Ovary (tissue), 9 donors: ENCODE results near the gene FAT1. TPM values are rescaled to one million over a fixed set of nuclear protein-coding genes. Genes with fewer than 3 reads are reported as not detected.

Source experiments
- DNase-seq, 5 donors: peaks; one replicate each; pipeline ENCODE4 v3.0.0-alpha.2; 2019 to 2020
- H3K27ac ChIP-seq, 2 donors: fragments of 200-600 bp; one replicate each; pipeline versions ENCODE4 v1.5.1 to v1.8.0; 2019 to 2022
- H3K27me3 ChIP-seq: fragments of 200-600 bp; one replicate; pipeline ENCODE4 v1.8.0; 2022
- H3K36me3 ChIP-seq: fragments of 200-600 bp; sonication (generic); one replicate; pipeline ENCODE4 v1.5.1; 2019
- H3K4me1 ChIP-seq: one replicate; pipeline ENCODE4 v1.8.1; 2013; ENCODE audit warnings: mild to moderate bottlenecking, moderate library complexity; ENCODE audit not compliant: insufficient read depth
- H3K4me3 ChIP-seq: fragments of 200-600 bp; sonication (generic); one replicate; pipeline ENCODE4 v1.5.1; 2017
- H3K9me3 ChIP-seq, 2 donors: fragments of 200-600 bp in 1 of 2; sonication (generic) in 1 of 2; one replicate each; pipeline versions ENCODE4 v1.5.1 to v1.8.1; 2013 to 2019; ENCODE audit warnings: mild to moderate bottlenecking in 1 of 2, moderate library complexity in 1 of 2
- CTCF ChIP-seq, 3 donors: fragments of 450-650 bp in 2 of 3; fragments of 200-600 bp in 1 of 3; IDR thresholded peaks; one replicate each; pipeline versions ENCODE4 v1.5.1 to v1.8.0; 2016 to 2022; ENCODE audit warnings: antibody characterized with exemption in 3 of 3, mild to moderate bottlenecking in 1 of 3
- EP300 ChIP-seq: sonication (generic); formaldehyde crosslinking; IDR thresholded peaks from one replicate; pipeline ENCODE4 v1.6.1; 2017; ENCODE audit warnings: antibody characterized with exemption
- POLR2A ChIP-seq: fragments of 450-650 bp; IDR thresholded peaks from one replicate; pipeline ENCODE4 v1.6.1; 2017; ENCODE audit warnings: antibody characterized with exemption, mild to moderate bottlenecking, moderate library complexity
- WGBS, 3 donors: extraction: QIAGEN DNeasy Blood & Tissue Kit in 1 of 3; methylation state at CpG; one replicate each; pipeline versions ENCODE4 v1.1.5 to v1.1.7; 2013 to 2017; 5-methylcytosine and 5-hydroxymethylcytosine counted together
- intact Hi-C, 4 donors: fragments of 100-400 bp; cut with DNase I; formaldehyde crosslinking; loops; one replicate each; pipeline versions ENCODE4 v1.11.0 to v1.15.1; 2022 to 2023
- polyA plus RNA-seq, 2 donors: library from polyadenylated mRNA; stranded (reverse); fragments of 200-250 nt in 1 of 2; fragments of 350-450 nt in 1 of 2; fragmentation: Illumina TruSeq in 1 of 2; extraction: RNeasy Lipid Tissue Mini Kit (QIAGEN cat#74804) in 1 of 2; gene quantifications; one replicate each; pipeline ENCODE4 v1.2.3, GENCODE V29; 2013 to 2014
- total RNA-seq, 7 donors: library from RNA; depleted of rRNA in 2 of 7; stranded (reverse); fragments of >200 nt in 2 of 7; fragmentation: NEBNext Ultra II Directional in 3 of 7; extraction: Animal tissue kit (Norgen Biotek cat#: 25700) in 3 of 7; gene quantifications; one replicate each; pipeline versions ENCODE4 v1.1.0 to v1.2.4, GENCODE V29; 2016 to 2023
- donor health status: DM: no; HTN: no; CAD: no; lungs with moderate emphysema.
- donor health status: DM: no; HTN: no; CAD: no.
- donor health status: Bipolar disorder and iron deficiency.
- donor health status: DM: yes; HTN: yes; CAD: no.
- donor health status: DM: no; HTN: no; CAD: no.
- donor health status: DM: yes; HTN: yes; CAD: no.

Gene FAT1
- total and polyA plus RNA-seq, 9 donors, result 20.5 to 78.6 (median 46.6) TPM

GRCh38 chr4:186643501-186644310 is 80.0 kb downstream of the FAT1 start:
- H3K27me3 ChIP-seq, result no peaks in the 10 kb centered on the region
- 66 to 68% (median 67%) methylated on average over 14 of the region's 14 CpGs for WGBS, 3 donors
- H3K36me3 ChIP-seq, result no peaks in the 10 kb centered on the region

DNA sequence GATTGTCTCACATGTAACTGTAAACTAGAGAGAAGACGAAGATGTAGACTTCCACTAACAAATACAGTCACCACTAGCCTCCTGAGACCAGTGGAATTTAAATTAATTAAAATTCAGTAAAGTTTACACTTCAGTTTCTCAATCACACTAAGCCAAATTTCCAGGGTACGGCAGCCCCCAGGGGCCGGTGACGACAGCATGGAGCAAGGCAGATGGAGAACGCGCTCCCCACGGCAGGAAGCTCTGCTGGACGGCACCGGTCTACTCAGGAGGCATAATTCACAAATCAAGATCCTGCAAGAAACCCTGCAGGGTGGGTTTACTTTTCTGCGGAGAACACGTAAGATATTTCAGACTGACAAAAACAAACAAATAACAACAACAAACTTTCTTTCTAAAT is 80.7 kb downstream of the FAT1 start:
- Histone ChIP-seq H3K27ac (no peak overlapping the region), H3K36me3 (no peaks in the 10 kb centered on the region), H3K4me1 (peaks cover 3% of the 10 kb centered on the region), H3K9me3 (no peaks in the 10 kb centered on the region), H3K27me3 (no peaks in the 10 kb centered on the region), H3K4me3 (no peak overlapping the region)
- intact Hi-C loops, result no loop called here
- no peak for DNase-seq
- WGBS, 3 donors, result 96 to 97% (median 97%) methylated on average over 11 of the region's 11 CpGs
- TF ChIP-seq CTCF (IDR thresholded peaks at IDR 0.05) (no peak), POLR2A (no peak), EP300 (no peak)

More at GRCh38 chr4:186643501-186644310, 80.0 kb downstream of the FAT1 start:
- no peak overlapping the region for H3K27ac ChIP-seq
- TF ChIP-seq POLR2A (no peak), CTCF (IDR thresholded peaks at IDR 0.05) (no peak), EP300 (no peak)
- no peak for DNase-seq
- H3K4me3 ChIP-seq, result no peak overlapping the region
- peaks cover 3% of the 10 kb centered on the region for H3K4me1 ChIP-seq
- intact Hi-C loops, result no loop called here
- no peaks in the 10 kb centered on the region for H3K9me3 ChIP-seq

GRCh38 chr4:186642530-186642929 is 81.1 kb downstream of the FAT1 start:
- Histone ChIP-seq H3K4me1 (peaks cover 3% of the 10 kb centered on the region), H3K4me3 (no peak overlapping the region), H3K36me3 (no peaks in the 10 kb centered on the region), H3K9me3 (no peaks in the 10 kb centered on the region), H3K27me3 (no peaks in the 10 kb centered on the region), H3K27ac (no peak overlapping the region)
- TF ChIP-seq POLR2A (no peak), EP300 (no peak), CTCF (IDR thresholded peaks at IDR 0.05) (no peak)
- intact Hi-C loops, result no loop called here
- DNase-seq, result no peak
- WGBS, 3 donors, result 92 to 94% (median 93%) methylated on average over 15 of the region's 15 CpGs

GRCh38 chr4:186634591-186635128 is 89.0 kb downstream of the FAT1 start:
- Histone ChIP-seq H3K27me3 (no peaks in the 10 kb centered on the region), H3K36me3 (no peaks in the 10 kb centered on the region)

More at GRCh38 chr4:186634591-186635128, 89.0 kb downstream of the FAT1 start:
- TF ChIP-seq POLR2A, result no peak
- TF ChIP-seq CTCF (IDR thresholded peaks at IDR 0.05), result no peak
- TF ChIP-seq EP300, result no peak
- no peak for DNase-seq
- H3K27ac ChIP-seq, result no peak overlapping the region
- H3K4me3 ChIP-seq, result no peak overlapping the region
- H3K9me3 ChIP-seq, result no peaks in the 10 kb centered on the region
- 87 to 91% (median 89%) methylated on average over 10 of the region's 10 CpGs for WGBS, 3 donors
- intact Hi-C loops, result no loop called here
- no peaks in the 10 kb centered on the region for H3K4me1 ChIP-seq
